ENCODE results near the gene TULP4.

TULP4 gene

GRCh38 chr6:158489441-158489840 lies 177.2 kb downstream of the TULP4 start:
- no peak overlapping the region for H3K4me3 ChIP-seq (ENCODE audit: low read length)
- TF ChIP-seq CTCF (IDR thresholded peaks at IDR 0.05; ENCODE audit: insufficient read depth, low read depth, low read length, missing control alignments) = no peak
- no peak for DNase-seq (ENCODE audit: low read depth)

GRCh38 chr6:158492881-158493280 lies 180.6 kb downstream of the TULP4 start:
- no peak overlapping the region for H3K4me3 ChIP-seq (ENCODE audit: low read length)
- DNase-seq (ENCODE audit: low read depth) = no peak
- no peak for TF ChIP-seq CTCF (IDR thresholded peaks at IDR 0.05; ENCODE audit: insufficient read depth, low read depth, low read length, missing control alignments)

- no peak for DNase-seq (ENCODE audit: low read depth)
- H3K4me3 ChIP-seq (ENCODE audit: low read length) = no peak overlapping the region
- no peak for TF ChIP-seq CTCF (IDR thresholded peaks at IDR 0.05; ENCODE audit: insufficient read depth, low read depth, low read length, missing control alignments)
Observed at GRCh38 chr6:158496700-158497099, 184.4 kb downstream of the TULP4 start.

- no peak for TF ChIP-seq CTCF (IDR thresholded peaks at IDR 0.05; ENCODE audit: insufficient read depth, low read depth, low read length, missing control alignments)
- DNase-seq (ENCODE audit: low read depth) = no peak
- no peak overlapping the region for H3K4me3 ChIP-seq (ENCODE audit: low read length)
Observed at GRCh38 chr6:158497620-158498019, 185.4 kb downstream of the TULP4 start.

GRCh38 chr6:158498362-158498761 lies 186.1 kb downstream of the TULP4 start:
- DNase-seq (ENCODE audit: low read depth) = no peak
- no peak overlapping the region for H3K4me3 ChIP-seq (ENCODE audit: low read length)
- TF ChIP-seq CTCF (IDR thresholded peaks at IDR 0.05; ENCODE audit: insufficient read depth, low read depth, low read length, missing control alignments) = no peak

- no peak for DNase-seq (ENCODE audit: low read depth)
- no peak for TF ChIP-seq CTCF (IDR thresholded peaks at IDR 0.05; ENCODE audit: insufficient read depth, low read depth, low read length, missing control alignments)
- no peak overlapping the region for H3K4me3 ChIP-seq (ENCODE audit: low read length)
Observed at GRCh38 chr6:158499601-158500000, 187.3 kb downstream of the TULP4 start.

- H3K4me3 ChIP-seq (ENCODE audit: low read length) = no peak overlapping the region
- peak; percentile 45 for DNase-seq (ENCODE audit: low read depth)
- no peak for TF ChIP-seq CTCF (IDR thresholded peaks at IDR 0.05; ENCODE audit: insufficient read depth, low read depth, low read length, missing control alignments)
Observed at GRCh38 chr6:158500016-158500735, 187.9 kb downstream of the TULP4 start.

Measured in epithelial cell of esophagus (primary cell).